Type B pancreatic cell (in vitro differentiated cells): ENCODE data around the gene ATG16L1. TPM values are rescaled to one million over a fixed set of nuclear protein-coding genes. Genes with fewer than 3 reads are reported as not detected.

Source experiments
- DNase-seq: peaks from one replicate; pipeline ENCODE4 v3.0.0; 2021; ENCODE audit warnings: mixed read lengths; ENCODE audit not compliant: unreplicated experiment; ENCODE audit errors: extremely low spot score
- H3K27ac Mint-ChIP-seq: 2 replicates; pipeline ENCODE4 v1.8.0; 2021; ENCODE audit warnings: mild to moderate bottlenecking, mixed read lengths
- H3K27me3 Mint-ChIP-seq: 2 replicates; pipeline ENCODE4 v1.8.0; 2021; ENCODE audit warnings: mixed read lengths
- H3K36me3 Mint-ChIP-seq: 2 replicates; pipeline ENCODE4 v1.8.0; 2021; ENCODE audit warnings: mixed read lengths
- H3K4me1 Mint-ChIP-seq: one replicate; pipeline ENCODE4 v1.8.0; 2021; ENCODE audit warnings: mixed read lengths; ENCODE audit not compliant: unreplicated experiment
- H3K4me3 Mint-ChIP-seq: 2 replicates; pipeline ENCODE4 v1.8.0; 2021; ENCODE audit warnings: mild to moderate bottlenecking, mixed read lengths
- H3K9me3 Mint-ChIP-seq: 2 replicates; pipeline ENCODE4 v1.8.0; 2021; ENCODE audit warnings: mixed read lengths
- total RNA-seq: library from RNA; stranded (reverse); gene quantifications from 2 replicates; pipeline ENCODE4 v1.2.1, GENCODE V29; 2021; ENCODE audit warnings: low replicate concordance
- TF ChIP-seq, protein P1 (sequence below): fragments of 200-600 bp; sonication (generic); conservative IDR thresholded peaks from 2 replicates; pipeline ENCODE4 v1.5.0; 2021; ENCODE audit warnings: antibody characterized with exemption, mild to moderate bottlenecking

The ATG16L1 gene
- total RNA-seq, 1 donor from 2014 or later, result 50.3 TPM

GRCh38 chr2:233244818-233245217 lies 6.7 kb upstream of the ATG16L1 start:
- TF ChIP-seq, protein P1, sequence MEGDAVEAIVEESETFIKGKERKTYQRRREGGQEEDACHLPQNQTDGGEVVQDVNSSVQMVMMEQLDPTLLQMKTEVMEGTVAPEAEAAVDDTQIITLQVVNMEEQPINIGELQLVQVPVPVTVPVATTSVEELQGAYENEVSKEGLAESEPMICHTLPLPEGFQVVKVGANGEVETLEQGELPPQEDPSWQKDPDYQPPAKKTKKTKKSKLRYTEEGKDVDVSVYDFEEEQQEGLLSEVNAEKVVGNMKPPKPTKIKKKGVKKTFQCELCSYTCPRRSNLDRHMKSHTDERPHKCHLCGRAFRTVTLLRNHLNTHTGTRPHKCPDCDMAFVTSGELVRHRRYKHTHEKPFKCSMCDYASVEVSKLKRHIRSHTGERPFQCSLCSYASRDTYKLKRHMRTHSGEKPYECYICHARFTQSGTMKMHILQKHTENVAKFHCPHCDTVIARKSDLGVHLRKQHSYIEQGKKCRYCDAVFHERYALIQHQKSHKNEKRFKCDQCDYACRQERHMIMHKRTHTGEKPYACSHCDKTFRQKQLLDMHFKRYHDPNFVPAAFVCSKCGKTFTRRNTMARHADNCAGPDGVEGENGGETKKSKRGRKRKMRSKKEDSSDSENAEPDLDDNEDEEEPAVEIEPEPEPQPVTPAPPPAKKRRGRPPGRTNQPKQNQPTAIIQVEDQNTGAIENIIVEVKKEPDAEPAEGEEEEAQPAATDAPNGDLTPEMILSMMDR, result no peak
- H3K9me3 Mint-ChIP-seq, result no peaks in the 10 kb centered on the region
- no peak for DNase-seq
- H3K36me3 Mint-ChIP-seq, result no peaks in the 10 kb centered on the region
- peak overlapping the region; percentile 78 for H3K27ac Mint-ChIP-seq
- H3K4me3 Mint-ChIP-seq, result no peak overlapping the region
- H3K4me1 Mint-ChIP-seq, result no peaks in the 10 kb centered on the region
- peaks cover 11% of the 10 kb centered on the region for H3K27me3 Mint-ChIP-seq

DNA sequence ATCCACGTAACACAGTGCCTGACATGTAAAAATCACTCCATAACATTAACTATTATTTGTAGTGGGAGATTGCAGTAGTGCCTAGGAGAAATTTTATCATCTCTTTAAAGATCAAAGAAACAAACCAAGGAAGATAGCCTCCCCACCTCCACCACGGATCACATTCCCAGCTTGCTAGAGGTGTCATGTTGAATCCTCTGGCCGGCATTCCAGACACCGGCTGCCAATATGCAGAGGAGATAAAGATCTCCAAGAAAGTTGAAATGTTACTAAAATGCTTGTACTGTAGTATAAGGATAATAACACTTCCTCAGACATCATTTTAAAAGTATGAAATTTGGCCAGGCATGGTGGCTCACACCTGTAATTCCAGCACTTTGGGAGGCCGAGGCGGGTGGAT lies 6.1 kb upstream of the ATG16L1 start:
- H3K4me3 Mint-ChIP-seq, result no peak overlapping the region
- H3K27me3 Mint-ChIP-seq, result peaks cover 11% of the 10 kb centered on the region

DNA sequence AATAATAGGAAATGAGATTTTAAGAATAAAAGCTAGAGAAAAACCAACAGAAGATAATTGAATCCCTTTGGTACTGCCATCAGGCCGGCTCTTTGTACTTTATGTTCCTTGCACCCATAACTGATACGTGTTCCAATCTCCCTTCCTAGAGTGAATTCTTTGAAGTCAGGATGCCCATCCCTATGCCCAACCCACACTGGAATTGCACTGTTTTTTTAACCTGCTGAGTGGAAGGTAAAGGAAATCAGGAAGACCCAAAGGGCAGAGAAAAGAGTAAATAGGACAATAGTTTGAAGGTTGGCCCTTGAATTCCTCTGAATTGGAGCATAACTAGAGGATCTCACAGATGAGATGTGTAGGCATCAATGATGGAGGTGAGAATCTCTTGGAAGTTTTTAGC lies 4.4 kb upstream of the ATG16L1 start:
- Mint-ChIP-seq H3K36me3 (no peaks in the 10 kb centered on the region), H3K27me3 (peaks cover 11% of the 10 kb centered on the region), H3K27ac (peak overlapping the region; percentile 96), H3K4me1 (no peaks in the 10 kb centered on the region), H3K4me3 (no peak overlapping the region), H3K9me3 (no peaks in the 10 kb centered on the region)
- DNase-seq, result no peak
- TF ChIP-seq, protein P1, result no peak

More for the DNA sequence above, 6.1 kb upstream of the ATG16L1 start:
- no peak for DNase-seq
- Mint-ChIP-seq H3K36me3 (no peaks in the 10 kb centered on the region), H3K4me1 (no peaks in the 10 kb centered on the region), H3K9me3 (no peaks in the 10 kb centered on the region), H3K27ac (peak overlapping the region; percentile 78)
- TF ChIP-seq, protein P1, result no peak

DNA sequence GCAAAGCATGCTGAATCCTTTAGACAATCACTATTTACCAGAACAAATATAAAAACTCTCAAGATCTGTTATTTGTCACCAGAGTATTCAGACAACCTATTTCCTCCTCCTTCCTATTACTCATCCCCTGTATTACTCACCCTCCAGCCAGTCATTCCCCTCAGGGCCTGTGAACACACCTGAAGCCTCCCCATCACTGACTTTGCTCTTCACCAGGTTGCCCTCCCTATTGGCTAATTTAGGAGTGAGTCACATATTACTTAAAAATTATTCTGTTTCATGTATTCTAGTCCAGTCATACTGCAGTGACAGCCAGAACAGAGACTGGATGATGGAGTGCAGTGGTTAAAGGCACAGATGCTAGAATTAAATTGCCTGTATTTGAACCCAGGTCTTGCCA lies 3.7 kb upstream of the ATG16L1 start:
- Mint-ChIP-seq H3K27ac (peak overlapping the region; percentile 96), H3K4me1 (peaks cover 2% of the 10 kb centered on the region), H3K9me3 (no peaks in the 10 kb centered on the region), H3K4me3 (peak overlapping the region; percentile 65), H3K36me3 (no peaks in the 10 kb centered on the region), H3K27me3 (peaks cover 11% of the 10 kb centered on the region)
- TF ChIP-seq, protein P1, result no peak
- no peak for DNase-seq

GRCh38 chr2:233248999-233249398 lies 2.5 kb upstream of the ATG16L1 start:
- DNase-seq, result no peak

More at GRCh38 chr2:233248999-233249398, 2.5 kb upstream of the ATG16L1 start:
- H3K27ac Mint-ChIP-seq, result peak overlapping the region; percentile 45
- no peaks in the 10 kb centered on the region for H3K9me3 Mint-ChIP-seq
- H3K4me1 Mint-ChIP-seq, result peaks cover 12% of the 10 kb centered on the region
- H3K36me3 Mint-ChIP-seq, result no peaks in the 10 kb centered on the region
- TF ChIP-seq, protein P1, result no peak
- no peak overlapping the region for H3K4me3 Mint-ChIP-seq
- H3K27me3 Mint-ChIP-seq, result peaks cover 6% of the 10 kb centered on the region
